HEK293 (cell line): Measurements from ENCODE around the gene UBE2Q1.

Experiments used
- CTCF ChIA-PET: fragments of 350-600 bp; formaldehyde crosslinking; extraction: SDS; loops from one replicate; lab custom pipeline; 2021; ENCODE audit warnings: antibody characterized with exemption; lab: Yijun Ruan, JAX
- POLR2A ChIA-PET: fragments of 300-600 bp; formaldehyde crosslinking; extraction: SDS; loops from one replicate; lab custom pipeline; 2020; ENCODE audit warnings: antibody characterized with exemption, inconsistent platforms; lab: Yijun Ruan, JAX
- H3K27ac ChIP-seq: fragments of 200-500 bp; sonication (Bioruptor generic); 2 replicates; pipeline ENCODE4 v1.5.1; 2014; ENCODE audit warnings: low read depth, low read length, control low read depth, inconsistent platforms; ENCODE audit errors: extremely low read depth
- H3K36me3 ChIP-seq, 2 experiments: fragments of 200-500 bp in 1 of 2; sonication (Bioruptor generic) in 1 of 2; 1 replicate in 1 of 2; 2 replicates in 1 of 2; pipeline ENCODE4 v1.5.1; 2014 to 2017; ENCODE audit warnings: inconsistent platforms in 2 of 2, low read length in 2 of 2; ENCODE audit not compliant: control insufficient read depth in 2 of 2, insufficient read depth in 1 of 2
- H3K4me1 ChIP-seq: fragments of 200-500 bp; sonication (Bioruptor generic); 2 replicates; pipeline ENCODE4 v1.5.1; 2014; ENCODE audit warnings: mild to moderate bottlenecking, low read length, inconsistent platforms; ENCODE audit not compliant: control insufficient read depth, insufficient read depth
- H3K4me3 ChIP-seq: 2 replicates; pipeline ENCODE4 v1.5.1; 2011; ENCODE audit warnings: low read depth, mild to moderate bottlenecking, control low read depth, low read length, moderate library complexity
- H3K9me3 ChIP-seq: fragments of 200-500 bp; sonication (Bioruptor generic); 2 replicates; pipeline ENCODE4 v1.5.1; 2014; ENCODE audit warnings: low read depth, low read length, inconsistent platforms; ENCODE audit not compliant: control insufficient read depth, insufficient read depth
- AEBP2 ChIP-seq: fragments of 450-650 bp; formaldehyde crosslinking; IDR thresholded peaks from 2 replicates; pipeline ENCODE4 v1.5.1; 2016; ENCODE audit warnings: missing biosample characterization, missing genetic modification characterization, borderline replicate concordance
- REPIN1 ChIP-seq: fragments of 450-650 bp; formaldehyde crosslinking; IDR thresholded peaks from 2 replicates; pipeline ENCODE4 v1.5.1; 2017; ENCODE audit warnings: missing biosample characterization, missing genetic modification characterization, low read depth
- SCRT2 ChIP-seq: fragments of 450-650 bp; formaldehyde crosslinking; IDR thresholded peaks from 2 replicates; pipeline ENCODE4 v1.5.1; 2016; ENCODE audit warnings: missing biosample characterization, missing genetic modification characterization
- TRIM28 ChIP-seq: IDR thresholded peaks from 2 replicates; pipeline ENCODE4 v1.6.1; 2011; ENCODE audit warnings: low read length, control low read depth, borderline replicate concordance
- ZBTB7A ChIP-seq: fragments of 450-650 bp; formaldehyde crosslinking; IDR thresholded peaks from 2 replicates; pipeline ENCODE4 v1.5.1; 2016; ENCODE audit warnings: low read depth, missing biosample characterization, missing genetic modification characterization
- ZNF10 ChIP-seq: fragments of 450-650 bp; formaldehyde crosslinking; IDR thresholded peaks from 2 replicates; pipeline ENCODE4 v1.5.1; 2017; ENCODE audit warnings: missing biosample characterization, missing genetic modification characterization
- ZNF169 ChIP-seq: fragments of 450-650 bp; formaldehyde crosslinking; IDR thresholded peaks from 2 replicates; pipeline ENCODE4 v1.5.1; 2016; ENCODE audit warnings: missing biosample characterization, missing genetic modification characterization
- ZNF18 ChIP-seq: fragments of 450-650 bp; formaldehyde crosslinking; IDR thresholded peaks from 2 replicates; pipeline ENCODE4 v1.5.1; 2016; ENCODE audit warnings: missing biosample characterization, missing genetic modification characterization
- ZNF184 ChIP-seq: fragments of 450-650 bp; IDR thresholded peaks from 2 replicates; pipeline ENCODE4 v1.5.1; 2018; ENCODE audit warnings: missing biosample characterization, mild to moderate bottlenecking, missing genetic modification characterization
- ZNF19 ChIP-seq: fragments of 450-650 bp; formaldehyde crosslinking; IDR thresholded peaks from 2 replicates; pipeline ENCODE4; 2016; ENCODE audit warnings: missing biosample characterization, missing genetic modification characterization, low read depth
- ZNF211 ChIP-seq: fragments of 450-650 bp; formaldehyde crosslinking; IDR thresholded peaks from 2 replicates; pipeline ENCODE4 v1.5.1; 2016; ENCODE audit warnings: low read depth, missing biosample characterization, missing genetic modification characterization
- ZNF366 ChIP-seq: fragments of 450-650 bp; formaldehyde crosslinking; conservative IDR thresholded peaks from 2 replicates; pipeline ENCODE4 v1.5.1; 2016; ENCODE audit warnings: missing biosample characterization, missing genetic modification characterization
- ZNF426 ChIP-seq: fragments of 450-650 bp; formaldehyde crosslinking; IDR thresholded peaks from 2 replicates; pipeline ENCODE4 v1.5.1; 2017; ENCODE audit warnings: missing biosample characterization, missing genetic modification characterization, mild to moderate bottlenecking, inconsistent platforms, moderate library complexity
- ZNF521 ChIP-seq: fragments of 450-650 bp; formaldehyde crosslinking; IDR thresholded peaks from 2 replicates; pipeline ENCODE4 v1.5.1; 2017; ENCODE audit warnings: missing biosample characterization, mild to moderate bottlenecking, missing genetic modification characterization
- ZNF600 ChIP-seq: fragments of 450-650 bp; formaldehyde crosslinking; IDR thresholded peaks from 2 replicates; pipeline ENCODE4 v1.5.1; 2016; ENCODE audit warnings: missing biosample characterization, missing genetic modification characterization
- ZNF654 ChIP-seq: fragments of 450-650 bp; formaldehyde crosslinking; IDR thresholded peaks from 2 replicates; pipeline ENCODE4 v1.5.1; 2016; ENCODE audit warnings: low read depth, missing biosample characterization, missing genetic modification characterization
- ZNF660 ChIP-seq: fragments of 450-650 bp; IDR thresholded peaks from 2 replicates; pipeline ENCODE4 v1.5.1; 2018; ENCODE audit warnings: missing biosample characterization, mild to moderate bottlenecking, missing genetic modification characterization
- ZNF76 ChIP-seq: fragments of 450-650 bp; formaldehyde crosslinking; IDR thresholded peaks from 2 replicates; pipeline ENCODE4; 2016; ENCODE audit warnings: low read depth, missing biosample characterization, missing genetic modification characterization, borderline replicate concordance
- ZNF792 ChIP-seq: fragments of 450-650 bp; formaldehyde crosslinking; IDR thresholded peaks from 2 replicates; pipeline ENCODE4 v1.5.1; 2016; ENCODE audit warnings: missing biosample characterization, missing genetic modification characterization
- TF ChIP-seq, protein P1 (sequence below): fragments of 450-650 bp; formaldehyde crosslinking; IDR thresholded peaks from 2 replicates; pipeline ENCODE4 v1.5.1; 2016; ENCODE audit warnings: missing biosample characterization, missing genetic modification characterization
- TF ChIP-seq, protein P2 (sequence below): fragments of 450-650 bp; formaldehyde crosslinking; IDR thresholded peaks from 2 replicates; pipeline ENCODE4 v1.5.1; 2016; ENCODE audit warnings: missing biosample characterization, missing genetic modification characterization, low read depth
- TF ChIP-seq, protein P3 (sequence below): fragments of 450-650 bp; formaldehyde crosslinking; IDR thresholded peaks from 2 replicates; pipeline ENCODE4 v1.5.1; 2016; ENCODE audit warnings: missing biosample characterization, missing genetic modification characterization

Gene UBE2Q1

DNA sequence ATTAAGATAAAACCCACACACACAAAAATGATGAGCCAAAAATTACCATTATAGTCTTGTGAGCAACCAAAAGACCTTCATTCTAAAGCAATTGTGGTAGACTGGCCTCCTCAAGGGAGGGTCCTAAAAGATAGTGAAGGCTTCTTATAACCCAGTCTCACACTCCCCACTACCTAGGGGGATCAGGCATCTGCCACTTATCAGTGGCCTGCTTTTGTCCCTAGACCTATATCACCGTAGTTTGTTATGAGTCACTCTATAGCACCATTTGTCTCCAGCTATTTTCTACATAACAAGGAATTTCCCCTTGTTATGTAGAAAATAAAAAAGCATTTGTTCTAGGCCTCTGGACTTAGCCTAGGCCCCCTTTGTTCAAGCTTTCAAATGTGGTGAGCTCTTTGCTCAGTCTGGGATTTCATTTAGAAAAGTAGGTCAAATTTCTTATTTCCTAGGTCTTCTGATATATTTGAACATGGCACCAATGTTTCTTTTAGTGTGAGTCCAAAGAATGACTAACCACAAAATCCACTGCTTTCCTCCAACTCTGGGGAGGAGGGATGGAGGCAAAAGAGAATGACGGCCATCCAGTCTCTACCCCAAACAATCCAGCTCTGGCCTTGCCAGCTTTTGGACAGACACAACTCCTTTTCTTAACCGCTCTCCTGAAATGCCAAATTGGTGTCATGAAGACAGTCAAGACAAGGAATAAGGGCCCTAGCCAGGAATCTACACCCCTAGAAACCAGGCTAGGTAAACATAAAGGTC lies 40.6 kb upstream of the UBE2Q1 start:
- Histone ChIP-seq H3K9me3 (no peaks in the 10 kb centered on the region), H3K36me3 (peaks cover 26 to 90% of the 10 kb centered on the region in 2 experiments), H3K4me3 (no peak overlapping the region), H3K4me1 (no peaks in the 10 kb centered on the region), H3K27ac (no peak overlapping the region)
- TF ChIP-seq ZNF600 (tag by site-specific recombination) (no peak), ZNF521 (no peak), REPIN1 (tag by site-specific recombination) (no peak), ZBTB7A (tag by site-specific recombination) (no peak), ZNF18 (tag by site-specific recombination) (no peak), ZNF366 (no peak), SCRT2 (tag by site-specific recombination) (no peak), ZNF19 (tag by site-specific recombination) (no peak), ZNF10 (tag by site-specific recombination) (no peak), TRIM28 (no peak), ZNF76 (tag by site-specific recombination) (no peak), ZNF426 (no peak), AEBP2 (no peak), ZNF792 (no peak), ZNF169 (tag by site-specific recombination) (no peak)
- TF ChIP-seq, protein P1, sequence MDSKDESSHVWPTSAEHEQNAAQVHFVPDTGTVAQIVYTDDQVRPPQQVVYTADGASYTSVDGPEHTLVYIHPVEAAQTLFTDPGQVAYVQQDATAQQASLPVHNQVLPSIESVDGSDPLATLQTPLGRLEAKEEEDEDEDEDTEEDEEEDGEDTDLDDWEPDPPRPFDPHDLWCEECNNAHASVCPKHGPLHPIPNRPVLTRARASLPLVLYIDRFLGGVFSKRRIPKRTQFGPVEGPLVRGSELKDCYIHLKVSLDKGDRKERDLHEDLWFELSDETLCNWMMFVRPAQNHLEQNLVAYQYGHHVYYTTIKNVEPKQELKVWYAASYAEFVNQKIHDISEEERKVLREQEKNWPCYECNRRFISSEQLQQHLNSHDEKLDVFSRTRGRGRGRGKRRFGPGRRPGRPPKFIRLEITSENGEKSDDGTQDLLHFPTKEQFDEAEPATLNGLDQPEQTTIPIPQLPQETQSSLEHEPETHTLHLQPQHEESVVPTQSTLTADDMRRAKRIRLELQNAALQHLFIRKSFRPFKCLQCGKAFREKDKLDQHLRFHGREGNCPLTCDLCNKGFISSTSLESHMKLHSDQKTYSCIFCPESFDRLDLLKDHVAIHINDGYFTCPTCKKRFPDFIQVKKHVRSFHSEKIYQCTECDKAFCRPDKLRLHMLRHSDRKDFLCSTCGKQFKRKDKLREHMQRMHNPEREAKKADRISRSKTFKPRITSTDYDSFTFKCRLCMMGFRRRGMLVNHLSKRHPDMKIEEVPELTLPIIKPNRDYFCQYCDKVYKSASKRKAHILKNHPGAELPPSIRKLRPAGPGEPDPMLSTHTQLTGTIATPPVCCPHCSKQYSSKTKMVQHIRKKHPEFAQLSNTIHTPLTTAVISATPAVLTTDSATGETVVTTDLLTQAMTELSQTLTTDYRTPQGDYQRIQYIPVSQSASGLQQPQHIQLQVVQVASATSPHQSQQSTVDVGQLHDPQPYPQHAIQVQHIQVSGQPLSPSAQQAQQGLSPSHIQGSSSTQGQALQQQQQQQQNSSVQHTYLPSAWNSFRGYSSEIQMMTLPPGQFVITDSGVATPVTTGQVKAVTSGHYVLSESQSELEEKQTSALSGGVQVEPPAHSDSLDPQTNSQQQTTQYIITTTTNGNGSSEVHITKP (tag by site-specific recombination): no peak
- ChIA-PET POLR2A (interaction anchor here (0.8 to 1.2 kb wide), 2 partner anchors 9 to 28 kb away, joined by 3 to 20 read pairs; no protein-coding TSS in a partner anchor), CTCF (interaction anchor here (0.6 to 2.6 kb wide), 3 partner anchors 9 to 161 kb away, joined by 3 to 7 read pairs (median 3); no protein-coding TSS in a partner anchor)

- no peaks in the 10 kb centered on the region for H3K4me1 ChIP-seq
- CTCF ChIA-PET: interaction anchor here (0.7 to 1.1 kb wide), 5 partner anchors 11 to 400 kb away, joined by 3 read pairs; no protein-coding TSS in a partner anchor
- TF ChIP-seq, protein P2, sequence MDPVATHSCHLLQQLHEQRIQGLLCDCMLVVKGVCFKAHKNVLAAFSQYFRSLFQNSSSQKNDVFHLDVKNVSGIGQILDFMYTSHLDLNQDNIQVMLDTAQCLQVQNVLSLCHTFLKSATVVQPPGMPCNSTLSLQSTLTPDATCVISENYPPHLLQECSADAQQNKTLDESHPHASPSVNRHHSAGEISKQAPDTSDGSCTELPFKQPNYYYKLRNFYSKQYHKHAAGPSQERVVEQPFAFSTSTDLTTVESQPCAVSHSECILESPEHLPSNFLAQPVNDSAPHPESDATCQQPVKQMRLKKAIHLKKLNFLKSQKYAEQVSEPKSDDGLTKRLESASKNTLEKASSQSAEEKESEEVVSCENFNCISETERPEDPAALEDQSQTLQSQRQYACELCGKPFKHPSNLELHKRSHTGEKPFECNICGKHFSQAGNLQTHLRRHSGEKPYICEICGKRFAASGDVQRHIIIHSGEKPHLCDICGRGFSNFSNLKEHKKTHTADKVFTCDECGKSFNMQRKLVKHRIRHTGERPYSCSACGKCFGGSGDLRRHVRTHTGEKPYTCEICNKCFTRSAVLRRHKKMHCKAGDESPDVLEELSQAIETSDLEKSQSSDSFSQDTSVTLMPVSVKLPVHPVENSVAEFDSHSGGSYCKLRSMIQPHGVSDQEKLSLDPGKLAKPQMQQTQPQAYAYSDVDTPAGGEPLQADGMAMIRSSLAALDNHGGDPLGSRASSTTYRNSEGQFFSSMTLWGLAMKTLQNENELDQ: no peak
- no peak for TF ChIP-seq ZNF184 (tag by site-specific recombination)
- TF ChIP-seq, protein P3, sequence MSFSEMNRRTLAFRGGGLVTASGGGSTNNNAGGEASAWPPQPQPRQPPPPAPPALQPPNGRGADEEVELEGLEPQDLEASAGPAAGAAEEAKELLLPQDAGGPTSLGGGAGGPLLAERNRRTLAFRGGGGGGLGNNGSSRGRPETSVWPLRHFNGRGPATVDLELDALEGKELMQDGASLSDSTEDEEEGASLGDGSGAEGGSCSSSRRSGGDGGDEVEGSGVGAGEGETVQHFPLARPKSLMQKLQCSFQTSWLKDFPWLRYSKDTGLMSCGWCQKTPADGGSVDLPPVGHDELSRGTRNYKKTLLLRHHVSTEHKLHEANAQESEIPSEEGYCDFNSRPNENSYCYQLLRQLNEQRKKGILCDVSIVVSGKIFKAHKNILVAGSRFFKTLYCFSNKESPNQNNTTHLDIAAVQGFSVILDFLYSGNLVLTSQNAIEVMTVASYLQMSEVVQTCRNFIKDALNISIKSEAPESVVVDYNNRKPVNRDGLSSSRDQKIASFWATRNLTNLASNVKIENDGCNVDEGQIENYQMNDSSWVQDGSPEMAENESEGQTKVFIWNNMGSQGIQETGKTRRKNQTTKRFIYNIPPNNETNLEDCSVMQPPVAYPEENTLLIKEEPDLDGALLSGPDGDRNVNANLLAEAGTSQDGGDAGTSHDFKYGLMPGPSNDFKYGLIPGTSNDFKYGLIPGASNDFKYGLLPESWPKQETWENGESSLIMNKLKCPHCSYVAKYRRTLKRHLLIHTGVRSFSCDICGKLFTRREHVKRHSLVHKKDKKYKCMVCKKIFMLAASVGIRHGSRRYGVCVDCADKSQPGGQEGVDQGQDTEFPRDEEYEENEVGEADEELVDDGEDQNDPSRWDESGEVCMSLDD (tag by site-specific recombination): no peak
- TF ChIP-seq ZNF660 (tag by site-specific recombination): no peak
- TF ChIP-seq ZNF426: no peak
- no peak for TF ChIP-seq ZNF211 (tag by site-specific recombination)
- no peak for TF ChIP-seq ZNF654
- TF ChIP-seq, all 188 proteins: peak for 0
- POLR2A ChIA-PET: interaction anchor here (1.1 kb wide), 1 partner anchor 10 kb away, joined by 3 read pairs; no protein-coding TSS in a partner anchor
- Histone ChIP-seq H3K27ac (no peak overlapping the region), H3K9me3 (no peaks in the 10 kb centered on the region), H3K4me3 (no peak overlapping the region), H3K36me3 (peaks cover 46 to 96% of the 10 kb centered on the region in 2 experiments)
These were observed 37.2 kb upstream of the UBE2Q1 start for GRCh38 chr1:154595621-154596020.
